Astrocyte (in vitro differentiated cells and primary cell): ENCODE results near the gene TIMP3. TPM values are rescaled to one million over a fixed set of nuclear protein-coding genes. Genes with fewer than 3 reads are reported as not detected.

ENCODE experiments used
- DNase-seq: peaks from one replicate; pipeline ENCODE4 v3.0.0-alpha.2; 2010; ENCODE audit warnings: low read depth
- FAIRE-seq: peaks from 2 replicates; lab custom pipeline; 2011; peaks lifted over from hg19 to GRCh38; lab: Jason Lieb, UNC
- H2AFZ ChIP-seq: 2 replicates; pipeline ENCODE4 v1.6.0; 2012; ENCODE audit warnings: low read depth, low read length, inconsistent platforms
- H3K27ac ChIP-seq: 2 replicates; pipeline ENCODE4 v1.5.1; 2011; ENCODE audit warnings: low read depth, low read length, inconsistent platforms
- H3K27me3 ChIP-seq: 2 replicates; pipeline ENCODE4 v1.6.0; 2011; ENCODE audit warnings: low read length, inconsistent platforms; ENCODE audit not compliant: insufficient read depth
- H3K36me3 ChIP-seq: 2 replicates; pipeline ENCODE4 v1.5.1; 2011; ENCODE audit warnings: low read length, inconsistent platforms; ENCODE audit not compliant: insufficient read depth
- H3K4me1 ChIP-seq: 2 replicates; pipeline ENCODE4 v1.5.1; 2011; ENCODE audit warnings: low read length, inconsistent platforms; ENCODE audit not compliant: insufficient read depth
- H3K4me2 ChIP-seq: 2 replicates; pipeline ENCODE4 v1.6.0; 2012; ENCODE audit warnings: low read length, inconsistent platforms
- H3K4me3 ChIP-seq: 2 replicates; pipeline ENCODE4 v1.5.1; 2011; ENCODE audit warnings: low read depth, mild to moderate bottlenecking, low read length, inconsistent platforms; ENCODE audit not compliant: insufficient read depth
- H3K79me2 ChIP-seq: 2 replicates; pipeline ENCODE4 v1.6.0; 2012; ENCODE audit warnings: mild to moderate bottlenecking, low read length, inconsistent platforms; ENCODE audit not compliant: insufficient read depth
- H3K9ac ChIP-seq: 2 replicates; pipeline ENCODE4 v1.6.0; 2012; ENCODE audit warnings: mild to moderate bottlenecking, low read length, inconsistent platforms
- H3K9me3 ChIP-seq: 2 replicates; pipeline ENCODE4 v1.5.1; 2012; ENCODE audit warnings: low read depth, mild to moderate bottlenecking, low read length, inconsistent platforms; ENCODE audit not compliant: insufficient read depth
- H4K20me1 ChIP-seq: 2 replicates; pipeline ENCODE4 v1.6.0; 2012; ENCODE audit warnings: low read length, inconsistent platforms; ENCODE audit not compliant: insufficient read depth
- H3K27ac Mint-ChIP-seq: one replicate; pipeline ENCODE4 v1.8.0; 2021; ENCODE audit warnings: mild to moderate bottlenecking, mixed read lengths; ENCODE audit not compliant: unreplicated experiment
- H3K27me3 Mint-ChIP-seq: one replicate; pipeline ENCODE4 v1.8.0; 2021; ENCODE audit warnings: low read depth, mixed read lengths; ENCODE audit not compliant: unreplicated experiment
- H3K36me3 Mint-ChIP-seq: one replicate; pipeline ENCODE4 v1.8.0; 2021; ENCODE audit warnings: low read depth, mixed read lengths; ENCODE audit not compliant: unreplicated experiment
- H3K4me1 Mint-ChIP-seq: one replicate; pipeline ENCODE4 v1.8.0; 2021; ENCODE audit warnings: low read depth, mixed read lengths; ENCODE audit not compliant: unreplicated experiment
- H3K4me3 Mint-ChIP-seq: one replicate; pipeline ENCODE4 v1.8.0; 2021; ENCODE audit warnings: mild to moderate bottlenecking, moderate library complexity, mixed read lengths; ENCODE audit not compliant: unreplicated experiment
- H3K9me3 Mint-ChIP-seq: one replicate; pipeline ENCODE4 v1.8.0; 2021; ENCODE audit warnings: mild to moderate bottlenecking, mixed read lengths; ENCODE audit not compliant: unreplicated experiment
- EZH2 ChIP-seq: IDR thresholded peaks from 2 replicates; pipeline ENCODE4 v1.6.1; 2012; ENCODE audit warnings: mild to moderate bottlenecking, low read length, inconsistent platforms; ENCODE audit not compliant: insufficient read depth
- total RNA-seq: library from RNA; stranded (reverse); gene quantifications from 2 replicates; pipeline ENCODE4 v1.2.1, GENCODE V29; 2021
- TF ChIP-seq, protein P1 (sequence below): IDR thresholded peaks from 2 replicates; pipeline ENCODE4 v1.5.1; 2011; ENCODE audit warnings: low read depth, mild to moderate bottlenecking, inconsistent platforms, low read length, moderate library complexity; ENCODE audit not compliant: insufficient read depth

Gene TIMP3
- total RNA-seq, 1 donor from 2014 or later = 145 TPM

DNA sequence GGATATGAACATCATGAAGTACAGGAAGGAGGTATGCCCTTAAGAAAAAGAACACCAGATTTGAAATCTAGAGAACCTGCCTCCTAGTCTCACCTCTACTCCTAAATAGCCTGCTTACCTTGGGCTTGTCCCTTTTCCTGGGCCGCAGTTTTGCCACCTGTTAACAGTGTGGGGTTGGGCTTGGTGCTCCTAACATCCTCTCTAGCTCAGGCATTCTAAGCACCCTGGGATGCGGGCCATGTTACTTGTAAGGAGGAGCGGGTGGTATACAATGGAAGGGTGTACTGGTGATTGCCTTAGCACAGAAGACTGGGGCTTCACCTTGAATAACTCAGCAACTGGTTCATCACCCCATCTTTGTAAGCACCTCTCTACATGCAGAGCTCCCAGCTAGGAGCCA is 48.7 kb downstream of the TIMP3 start:
- H2AFZ ChIP-seq = no peak overlapping the region

DNA sequence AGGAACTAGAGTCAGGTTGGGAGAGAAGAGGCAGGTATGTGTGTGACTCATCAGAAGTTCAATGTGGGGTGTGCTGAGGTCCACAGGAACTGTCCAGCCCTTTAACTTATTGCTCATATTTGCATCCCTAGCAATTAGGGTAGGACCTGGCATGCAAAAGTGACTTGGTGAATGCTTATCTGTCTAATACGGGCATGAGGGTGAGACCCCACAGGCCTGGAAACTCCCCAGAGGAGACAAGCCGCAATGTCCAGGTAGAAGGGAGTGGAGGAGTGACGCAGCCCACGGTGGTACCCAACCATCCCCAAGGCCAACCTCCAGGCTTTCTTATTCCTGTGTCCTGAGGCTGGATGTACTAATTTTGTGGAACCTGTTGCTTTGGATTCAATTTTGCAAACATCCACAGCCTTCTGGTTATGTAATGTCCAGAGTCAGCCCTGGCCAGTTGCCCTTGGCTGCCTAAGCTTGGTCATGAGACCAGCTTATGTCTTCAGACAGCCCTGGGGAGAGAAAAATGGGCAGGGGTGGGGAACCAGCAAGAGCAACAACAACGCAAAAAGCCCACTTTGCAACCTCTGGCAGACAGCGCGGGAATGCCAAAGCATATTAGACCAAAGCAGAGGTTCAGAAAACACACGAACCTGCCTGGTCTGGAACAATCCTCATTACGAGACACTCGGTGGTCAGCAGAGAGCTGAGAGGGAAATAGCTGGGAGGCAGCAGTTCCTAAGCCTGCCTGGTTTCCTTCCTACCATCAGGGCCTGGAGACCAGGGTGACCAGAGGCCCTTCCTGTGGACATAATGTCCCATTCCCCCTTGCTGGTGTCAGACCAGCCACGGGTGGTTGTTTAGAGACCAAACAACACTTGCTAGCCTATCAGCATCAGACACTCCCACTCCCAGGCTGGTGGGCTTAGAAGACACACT is 49.3 kb downstream of the TIMP3 start:
- Histone ChIP-seq H3K4me1 (peaks cover 5% of the 10 kb centered on the region), H3K27me3 (no peaks in the 10 kb centered on the region), H2AFZ (no peak overlapping the region), H3K79me2 (peaks cover 32% of the 10 kb centered on the region), H3K4me3 (no peak overlapping the region), H3K9me3 (no peaks in the 10 kb centered on the region), H3K36me3 (peaks cover 29% of the 10 kb centered on the region), H3K9ac (no peak overlapping the region), H4K20me1 (peaks cover 98% of the 10 kb centered on the region), H3K27ac (no peak overlapping the region), H3K4me2 (no peak overlapping the region)
- H3K4me3 Mint-ChIP-seq = no peak overlapping the region
- peaks cover 11% of the 10 kb centered on the region for H3K36me3 Mint-ChIP-seq
- H3K9me3 Mint-ChIP-seq = peaks cover 2% of the 10 kb centered on the region
- no peak overlapping the region for H3K27ac Mint-ChIP-seq
- H3K4me1 Mint-ChIP-seq = no peaks in the 10 kb centered on the region
- H3K27me3 Mint-ChIP-seq = no peaks in the 10 kb centered on the region
- no peak for TF ChIP-seq EZH2
- TF ChIP-seq, protein P1, sequence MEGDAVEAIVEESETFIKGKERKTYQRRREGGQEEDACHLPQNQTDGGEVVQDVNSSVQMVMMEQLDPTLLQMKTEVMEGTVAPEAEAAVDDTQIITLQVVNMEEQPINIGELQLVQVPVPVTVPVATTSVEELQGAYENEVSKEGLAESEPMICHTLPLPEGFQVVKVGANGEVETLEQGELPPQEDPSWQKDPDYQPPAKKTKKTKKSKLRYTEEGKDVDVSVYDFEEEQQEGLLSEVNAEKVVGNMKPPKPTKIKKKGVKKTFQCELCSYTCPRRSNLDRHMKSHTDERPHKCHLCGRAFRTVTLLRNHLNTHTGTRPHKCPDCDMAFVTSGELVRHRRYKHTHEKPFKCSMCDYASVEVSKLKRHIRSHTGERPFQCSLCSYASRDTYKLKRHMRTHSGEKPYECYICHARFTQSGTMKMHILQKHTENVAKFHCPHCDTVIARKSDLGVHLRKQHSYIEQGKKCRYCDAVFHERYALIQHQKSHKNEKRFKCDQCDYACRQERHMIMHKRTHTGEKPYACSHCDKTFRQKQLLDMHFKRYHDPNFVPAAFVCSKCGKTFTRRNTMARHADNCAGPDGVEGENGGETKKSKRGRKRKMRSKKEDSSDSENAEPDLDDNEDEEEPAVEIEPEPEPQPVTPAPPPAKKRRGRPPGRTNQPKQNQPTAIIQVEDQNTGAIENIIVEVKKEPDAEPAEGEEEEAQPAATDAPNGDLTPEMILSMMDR = no peak
- no peak for DNase-seq
- no peak for FAIRE-seq

More for the DNA sequence above, 48.7 kb downstream of the TIMP3 start:
- Mint-ChIP-seq H3K9me3 (peaks cover 2% of the 10 kb centered on the region), H3K36me3 (peaks cover 11% of the 10 kb centered on the region), H3K4me1 (no peaks in the 10 kb centered on the region), H3K27me3 (no peaks in the 10 kb centered on the region), H3K4me3 (no peak overlapping the region), H3K27ac (no peak overlapping the region)
- H3K4me2 ChIP-seq = no peak overlapping the region
- peaks cover 98% of the 10 kb centered on the region for H4K20me1 ChIP-seq
- H3K36me3 ChIP-seq = peaks cover 25% of the 10 kb centered on the region
- DNase-seq = no peak
- H3K27me3 ChIP-seq = no peaks in the 10 kb centered on the region
- H3K9ac ChIP-seq = no peak overlapping the region
- H3K4me3 ChIP-seq = no peak overlapping the region
- no peak overlapping the region for H3K27ac ChIP-seq
- peaks cover 5% of the 10 kb centered on the region for H3K4me1 ChIP-seq
- no peaks in the 10 kb centered on the region for H3K9me3 ChIP-seq
- FAIRE-seq = no peak
- peaks cover 38% of the 10 kb centered on the region for H3K79me2 ChIP-seq
- TF ChIP-seq EZH2 = no peak

DNA sequence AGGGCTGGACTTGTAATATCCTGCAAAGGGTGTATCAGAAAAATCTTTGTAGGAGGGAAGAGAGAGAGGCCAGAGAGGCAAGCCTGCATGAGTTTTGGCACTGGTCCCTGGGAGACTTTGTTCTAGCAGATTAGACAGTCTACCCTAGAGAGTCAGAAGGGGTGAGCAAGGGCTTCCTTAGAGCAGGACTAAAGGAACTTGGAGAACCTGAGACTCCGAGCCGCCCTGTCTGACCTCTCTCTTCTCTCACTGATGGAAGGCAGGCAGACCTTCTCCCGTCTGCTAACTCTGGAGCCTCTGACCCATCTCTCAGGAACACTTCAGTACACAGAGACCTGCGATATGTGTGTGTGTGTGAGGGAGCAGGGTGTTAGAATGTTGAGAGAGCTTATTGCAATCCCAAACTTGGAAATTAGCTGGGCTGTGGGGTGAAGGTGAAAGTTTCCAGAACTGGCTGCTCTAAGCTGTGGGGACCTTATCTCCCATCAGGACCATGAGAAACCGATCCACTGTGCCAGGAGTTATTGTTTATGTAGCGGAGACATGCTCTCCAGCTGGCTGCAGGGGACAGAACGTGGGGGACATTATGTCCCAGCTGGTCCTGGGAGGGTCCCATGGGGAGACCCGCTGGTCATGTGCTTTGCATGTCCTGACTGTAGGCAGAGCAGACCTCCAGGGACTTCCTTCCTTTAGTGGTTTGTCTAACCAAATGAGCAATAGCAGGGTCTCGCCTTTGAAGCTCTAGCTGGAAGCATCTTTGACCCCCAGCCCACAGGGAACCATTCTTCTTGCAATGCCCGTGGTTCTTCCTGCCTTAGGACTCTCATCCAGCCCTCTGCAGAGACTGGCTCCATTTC is 51.1 kb downstream of the TIMP3 start:
- Histone ChIP-seq H3K27ac (no peak overlapping the region), H3K4me1 (no peaks in the 10 kb centered on the region), H2AFZ (no peak overlapping the region), H3K27me3 (no peaks in the 10 kb centered on the region), H3K4me3 (no peak overlapping the region), H3K4me2 (no peak overlapping the region), H3K79me2 (peaks cover 15% of the 10 kb centered on the region), H3K9ac (no peak overlapping the region), H3K9me3 (no peaks in the 10 kb centered on the region), H3K36me3 (peaks cover 42% of the 10 kb centered on the region), H4K20me1 (peaks cover 97% of the 10 kb centered on the region)
- H3K27ac Mint-ChIP-seq = no peak overlapping the region
- H3K27me3 Mint-ChIP-seq = no peaks in the 10 kb centered on the region
- no peak for DNase-seq
- H3K4me3 Mint-ChIP-seq = no peak overlapping the region
- no peaks in the 10 kb centered on the region for H3K4me1 Mint-ChIP-seq
- TF ChIP-seq, protein P1 = no peak
- TF ChIP-seq EZH2 = no peak
- H3K9me3 Mint-ChIP-seq = no peaks in the 10 kb centered on the region
- no peak for FAIRE-seq
- H3K36me3 Mint-ChIP-seq = peaks cover 11% of the 10 kb centered on the region
